MM.1S (cell line): ENCODE results near the gene NOC4L.

Source experiments
- DNase-seq: peaks from one replicate; pipeline ENCODE4 v3.0.0-alpha.2; 2015
- H2AFZ ChIP-seq: fragments of 300-600 bp; sonication (generic); 2 replicates; pipeline ENCODE4 v1.6.0; 2016; ENCODE audit warnings: antibody characterized with exemption, low read length
- H3F3A ChIP-seq: fragments of 300-600 bp; sonication (generic); 2 replicates; pipeline ENCODE4 v1.6.1; 2016; ENCODE audit warnings: mild to moderate bottlenecking, antibody characterized with exemption, low read length, moderate library complexity, mixed read lengths; ENCODE audit not compliant: insufficient read depth
- H3K27ac ChIP-seq: fragments of 300-600 bp; sonication (generic); 2 replicates; pipeline ENCODE4 v1.5.1; 2016; ENCODE audit warnings: mild to moderate bottlenecking, low read length
- H3K27me3 ChIP-seq: fragments of 300-600 bp; sonication (generic); replicated peaks from 2 replicates; pipeline ENCODE4 v1.6.0; 2016; ENCODE audit warnings: low read length; ENCODE audit not compliant: insufficient read depth
- H3K36me3 ChIP-seq: fragments of 300-600 bp; sonication (generic); replicated peaks from 2 replicates; pipeline ENCODE4 v1.6.1; 2016; ENCODE audit warnings: mild to moderate bottlenecking, low read length, mixed read lengths; ENCODE audit not compliant: insufficient read depth
- H3K4me1 ChIP-seq: fragments of 300-600 bp; sonication (generic); 2 replicates; pipeline ENCODE4 v1.6.1; 2016; ENCODE audit warnings: low read length, mixed read lengths
- H3K4me2 ChIP-seq: fragments of 300-600 bp; sonication (generic); 2 replicates; pipeline ENCODE4 v1.6.0; 2016; ENCODE audit warnings: low read depth, low read length
- H3K4me3 ChIP-seq: fragments of 300-600 bp; sonication (generic); 2 replicates; pipeline ENCODE4 v1.5.1; 2016; ENCODE audit warnings: low read length, mixed read lengths
- H3K79me2 ChIP-seq: fragments of 300-600 bp; sonication (generic); 2 replicates; pipeline ENCODE4 v1.6.1; 2016; ENCODE audit warnings: mixed run types, low read length, mixed read lengths
- H3K9ac ChIP-seq: fragments of 300-600 bp; sonication (generic); 2 replicates; pipeline ENCODE4 v1.6.1; 2016; ENCODE audit warnings: low read length, mixed read lengths
- H3K9me2 ChIP-seq: fragments of 300-600 bp; sonication (generic); replicated peaks from 2 replicates; pipeline ENCODE4 v1.6.1; 2016; ENCODE audit warnings: mild to moderate bottlenecking, low read length, mixed read lengths; ENCODE audit not compliant: insufficient read depth
- H3K9me3 ChIP-seq: fragments of 300-600 bp; sonication (generic); replicated peaks from 2 replicates; pipeline ENCODE4 v1.6.1; 2016; ENCODE audit warnings: mild to moderate bottlenecking, low read length, mixed read lengths; ENCODE audit not compliant: insufficient read depth
- H4K20me1 ChIP-seq: fragments of 300-600 bp; sonication (generic); 2 replicates; pipeline ENCODE4 v1.6.1; 2016; ENCODE audit warnings: mild to moderate bottlenecking, low read length, moderate library complexity, mixed read lengths; ENCODE audit not compliant: insufficient read depth
- CTCF ChIP-seq: fragments of 300-600 bp; sonication (generic); IDR thresholded peaks from 2 replicates; pipeline ENCODE4 v1.5.1; 2016; ENCODE audit warnings: antibody characterized with exemption, low read length, mixed read lengths
- EZH2 ChIP-seq: fragments of 300-600 bp; sonication (generic); optimal IDR thresholded peaks from 2 replicates; pipeline ENCODE3; 2017; ENCODE audit warnings: low read depth, mild to moderate bottlenecking, antibody characterized with exemption, low read length, mixed read lengths
- EZH2phosphoT487 ChIP-seq: fragments of 300-600 bp; sonication (generic); IDR thresholded peaks from 2 replicates; pipeline ENCODE4 v1.6.1; 2018; ENCODE audit warnings: antibody characterized with exemption, low read length

The NOC4L gene

DNA sequence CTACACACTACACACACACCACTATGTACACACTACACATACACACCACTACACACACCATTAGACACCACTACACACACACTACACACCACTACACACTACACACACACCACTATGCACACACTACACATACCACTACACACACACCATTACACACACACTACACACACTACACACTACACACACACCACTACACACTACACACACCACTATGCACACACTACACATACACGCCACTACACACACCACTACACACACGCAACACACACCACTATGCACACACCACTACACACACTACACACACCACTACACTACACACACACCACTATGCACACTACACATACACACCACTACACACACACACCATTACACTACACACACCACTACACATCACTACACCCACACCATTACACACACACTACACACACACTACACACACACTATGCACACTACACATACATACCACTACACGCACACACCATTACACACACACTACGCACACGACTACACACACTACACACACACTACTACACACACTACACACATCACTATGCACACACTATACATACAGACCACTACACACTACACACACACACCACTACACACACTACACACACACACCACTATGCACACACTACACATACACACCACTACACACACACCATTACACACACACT is 13.6 kb downstream of the NOC4L start:
- Histone ChIP-seq H3K9ac (no peak overlapping the region), H3K9me3 (no peaks in the 10 kb centered on the region), H3K79me2 (no peaks in the 10 kb centered on the region), H3K4me2 (no peak overlapping the region), H2AFZ (no peak overlapping the region), H3K27me3 (no peaks in the 10 kb centered on the region), H4K20me1 (no peaks in the 10 kb centered on the region), H3K36me3 (no peaks in the 10 kb centered on the region), H3K9me2 (no peaks in the 10 kb centered on the region), H3F3A (no peaks in the 10 kb centered on the region), H3K4me3 (no peak overlapping the region), H3K27ac (no peak overlapping the region), H3K4me1 (no peaks in the 10 kb centered on the region)
- TF ChIP-seq CTCF (no peak), EZH2phosphoT487 (no peak), EZH2 (no peak)
- DNase-seq, result no peak

DNA sequence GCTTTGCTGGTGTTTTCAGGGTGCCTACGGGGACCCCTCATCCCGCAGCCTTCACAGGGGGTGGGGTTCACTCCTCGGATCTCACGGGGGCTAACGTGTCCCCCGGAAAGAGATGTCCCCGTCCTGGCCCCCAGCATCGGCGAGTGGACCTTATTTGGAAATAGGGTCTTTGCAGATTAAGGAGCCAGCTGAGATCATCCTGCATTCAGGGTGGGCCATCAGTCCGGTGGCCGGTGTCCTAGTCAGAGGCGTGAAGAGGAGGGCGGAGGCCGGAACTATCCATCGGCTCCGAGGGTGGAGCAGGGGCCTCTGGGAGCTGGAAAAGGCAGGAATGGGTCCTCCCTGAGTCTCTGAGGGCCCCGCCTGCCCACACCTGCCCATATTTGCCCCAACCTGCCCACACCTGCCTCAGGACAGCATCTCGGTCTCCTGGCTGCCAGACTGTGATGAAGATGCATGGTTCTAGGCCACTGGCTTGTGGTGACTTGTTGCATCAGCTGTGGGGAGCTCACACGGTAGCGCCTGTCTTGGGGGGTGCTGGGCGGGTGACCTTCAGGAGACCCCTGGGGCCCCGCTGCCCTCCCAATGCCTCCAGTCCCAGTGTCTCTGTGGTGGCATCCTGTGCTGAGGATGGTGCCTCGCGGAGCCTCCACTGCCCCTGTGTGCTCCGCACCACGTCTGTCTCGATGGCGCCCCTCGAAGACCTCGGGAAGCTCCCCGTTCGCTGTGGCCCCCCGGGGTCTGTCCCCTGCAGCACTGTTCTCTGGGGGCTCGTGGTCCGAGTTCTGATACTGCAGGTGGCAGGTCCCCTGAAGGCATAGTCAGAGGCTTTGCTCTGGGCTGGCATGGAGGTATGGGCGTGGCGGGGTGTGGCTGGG is 14.7 kb downstream of the NOC4L start:
- DNase-seq, result no peak
- Histone ChIP-seq H3K4me2 (no peak overlapping the region), H3K27ac (no peak overlapping the region)

DNA sequence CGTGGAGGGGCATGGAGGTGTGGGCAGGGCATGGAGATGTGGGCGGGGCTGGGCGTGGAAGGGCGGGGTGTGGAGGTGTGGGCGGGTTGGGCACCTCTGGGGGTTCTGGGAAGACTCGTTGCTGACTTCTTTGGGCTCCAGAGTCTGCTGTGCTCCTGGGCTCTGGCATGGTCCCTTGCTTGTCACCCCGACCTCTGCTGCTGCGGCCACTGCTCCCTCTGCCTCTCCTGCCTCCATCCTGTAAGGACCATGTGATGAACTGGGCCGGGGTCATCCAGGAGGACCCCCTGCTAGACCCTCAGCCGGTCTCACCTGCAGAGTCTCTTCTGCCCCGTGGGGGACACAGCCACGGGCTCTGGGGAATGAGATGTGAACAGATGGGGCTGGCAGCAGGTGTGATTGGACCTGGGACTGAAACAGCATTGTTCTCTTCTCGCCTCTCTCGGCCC is 15.3 kb downstream of the NOC4L start:
- no peaks in the 10 kb centered on the region for H3K36me3 ChIP-seq
- H3K27ac ChIP-seq, result no peak overlapping the region
- TF ChIP-seq EZH2phosphoT487, result no peak
- no peak for TF ChIP-seq EZH2
- no peak for TF ChIP-seq CTCF
- DNase-seq, result no peak
- H4K20me1 ChIP-seq, result no peaks in the 10 kb centered on the region
- H3K9me2 ChIP-seq, result no peaks in the 10 kb centered on the region
- H3K9ac ChIP-seq, result no peak overlapping the region
- no peaks in the 10 kb centered on the region for H3K4me1 ChIP-seq
- no peak overlapping the region for H3K4me3 ChIP-seq
- no peaks in the 10 kb centered on the region for H3K27me3 ChIP-seq
- no peak overlapping the region for H2AFZ ChIP-seq
- H3F3A ChIP-seq, result no peaks in the 10 kb centered on the region
- no peak overlapping the region for H3K4me2 ChIP-seq
- no peaks in the 10 kb centered on the region for H3K79me2 ChIP-seq
- H3K9me3 ChIP-seq, result no peaks in the 10 kb centered on the region

More for the DNA sequence above, 14.7 kb downstream of the NOC4L start:
- H3F3A ChIP-seq, result no peaks in the 10 kb centered on the region
- H3K4me3 ChIP-seq, result no peak overlapping the region
- H4K20me1 ChIP-seq, result no peaks in the 10 kb centered on the region
- no peaks in the 10 kb centered on the region for H3K9me2 ChIP-seq
- TF ChIP-seq EZH2phosphoT487, result no peak
- no peak for TF ChIP-seq CTCF
- no peak for TF ChIP-seq EZH2
- no peaks in the 10 kb centered on the region for H3K27me3 ChIP-seq
- H3K79me2 ChIP-seq, result no peaks in the 10 kb centered on the region
- no peaks in the 10 kb centered on the region for H3K36me3 ChIP-seq
- H3K9ac ChIP-seq, result no peak overlapping the region
- H3K9me3 ChIP-seq, result no peaks in the 10 kb centered on the region
- H3K4me1 ChIP-seq, result no peaks in the 10 kb centered on the region
- no peak overlapping the region for H2AFZ ChIP-seq
